Measurements from ENCODE around the gene UNKL. TPM values are rescaled to one million over a fixed set of nuclear protein-coding genes. Genes with fewer than 3 reads are reported as not detected.

The UNKL gene
- total and polyA plus RNA-seq, 10 donors = 6.6 to 80.0 (median 44.4) TPM

GRCh38 chr16:1337486-1337885 lies 77.0 kb downstream of the UNKL start:
- no peak for DNase-seq
- H3K4me1 ChIP-seq = peaks cover 19 to 64% (median 47%) of the 10 kb centered on the region in 6 donors
- intact Hi-C loops (cut with DNase I; ENCODE audit: low total_unique reads) = no loop called here
- H3K9me3 ChIP-seq = no peaks in the 10 kb centered on the region
- H3K27ac ChIP-seq = no peak overlapping the region
- TF ChIP-seq POLR2A (IDR thresholded peaks at IDR 0.05) = no peak
- TF ChIP-seq CTCF (IDR thresholded peaks at IDR 0.05 in 8 of 11, conservative IDR thresholded peaks at IDR 0.05 in 3 of 11) = no peak
- no peak for TF ChIP-seq POLR2AphosphoS5 (IDR thresholded peaks at IDR 0.05)
- no peak overlapping the region for H3K4me3 ChIP-seq
- 53 to 59% (median 57%) methylated on average over 9 of the region's 9 CpGs for WGBS, 5 donors
- no peaks in the 10 kb centered on the region for H3K36me3 ChIP-seq
- H3K27me3 ChIP-seq (replicated peaks in 1 of 7) = peaks cover 13 to 62% (median 35%) of the 10 kb centered on the region in 7 donors

GRCh38 chr16:1336619-1337018 lies 77.9 kb downstream of the UNKL start:
- Histone ChIP-seq H3K9me3 (no peaks in the 10 kb centered on the region), H3K27me3 (replicated peaks in 1 of 7) (peaks cover 13 to 70% (median 42%) of the 10 kb centered on the region in 7 donors), H3K36me3 (no peaks in the 10 kb centered on the region), H3K27ac (no peak overlapping the region), H3K4me3 (no peak overlapping the region), H3K4me1 (peaks cover 22 to 64% (median 47%) of the 10 kb centered on the region in 6 donors)
- DNase-seq = no peak
- WGBS, 5 donors = 59 to 82% (median 68%) methylated on average over 13 to 15 of the region's 15 CpGs
- TF ChIP-seq POLR2A (IDR thresholded peaks at IDR 0.05) = no peak
- TF ChIP-seq POLR2AphosphoS5 (IDR thresholded peaks at IDR 0.05) = no peak
- no peak for TF ChIP-seq CTCF (IDR thresholded peaks at IDR 0.05 in 8 of 11, conservative IDR thresholded peaks at IDR 0.05 in 3 of 11)
- intact Hi-C loops (cut with DNase I; ENCODE audit: low total_unique reads) = no loop called here

- peaks cover 13 to 76% (median 47%) of the 10 kb centered on the region in 7 donors for H3K27me3 ChIP-seq (replicated peaks in 1 of 7)
- H3K27ac ChIP-seq = no peak overlapping the region
- no peaks in the 10 kb centered on the region for H3K9me3 ChIP-seq
- TF ChIP-seq POLR2A (IDR thresholded peaks at IDR 0.05) (no peak), CTCF (IDR thresholded peaks at IDR 0.05 in 8 of 11, conservative IDR thresholded peaks at IDR 0.05 in 3 of 11) (no peak)
- no peak overlapping the region for H3K4me3 ChIP-seq
- WGBS, 5 donors = 10 to 21% (median 13%) methylated on average over 7 to 12 of the region's 12 CpGs
- intact Hi-C loops (cut with DNase I; ENCODE audit: low total_unique reads) = no loop called here
- peaks cover 27 to 64% (median 51%) of the 10 kb centered on the region in 6 donors for H3K4me1 ChIP-seq
- H3K36me3 ChIP-seq = no peaks in the 10 kb centered on the region
- no peak for DNase-seq
These were observed 78.5 kb downstream of the UNKL start for GRCh38 chr16:1335996-1336395.

DNA sequence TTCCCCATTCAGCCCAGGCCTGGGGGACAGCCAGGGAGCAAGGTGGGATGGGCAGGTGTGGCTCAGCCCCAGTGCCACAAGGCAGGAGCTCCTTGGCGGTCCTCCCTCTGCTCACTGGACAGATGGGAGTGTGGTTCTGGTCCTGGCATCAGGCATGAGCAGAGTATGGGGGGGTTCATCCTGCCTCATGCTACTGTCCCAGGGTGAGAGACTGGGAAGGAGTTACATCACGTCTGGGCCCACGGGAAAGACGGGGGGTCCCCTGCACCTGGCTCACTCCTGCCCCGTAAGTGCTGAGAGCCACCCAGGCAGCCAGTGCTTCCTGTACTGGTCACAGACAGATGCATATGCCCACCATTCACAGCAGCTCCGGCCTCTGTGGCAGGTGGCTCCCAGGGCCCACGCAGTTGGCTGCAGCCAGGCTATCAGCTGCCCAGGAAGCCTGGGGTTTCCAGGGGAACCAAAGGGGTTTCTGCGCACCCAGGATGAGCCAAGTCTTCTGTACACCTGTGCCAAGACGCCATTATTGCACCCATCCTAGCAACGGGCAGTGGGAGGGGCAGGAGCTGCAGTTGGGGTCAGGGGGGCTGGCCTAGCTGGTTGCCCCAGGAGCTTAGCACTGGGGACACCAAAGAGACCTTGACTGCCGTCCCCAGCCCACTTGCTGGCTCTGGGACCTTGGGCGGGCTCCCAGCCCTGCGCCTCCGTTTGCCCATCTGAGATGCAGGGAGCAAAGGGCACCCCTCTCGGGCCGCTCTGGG lies 79.1 kb downstream of the UNKL start:
- TF ChIP-seq CTCF (IDR thresholded peaks at IDR 0.05 in 8 of 11, conservative IDR thresholded peaks at IDR 0.05 in 3 of 11) (no peak), POLR2AphosphoS5 (IDR thresholded peaks at IDR 0.05) (no peak), POLR2A (IDR thresholded peaks at IDR 0.05) (no peak)
- WGBS, 5 donors = 39 to 53% (median 47%) methylated on average over 11 to 16 of the region's 16 CpGs
- intact Hi-C loops (cut with DNase I; ENCODE audit: low total_unique reads) = no loop called here

More for the DNA sequence above, 79.1 kb downstream of the UNKL start:
- Histone ChIP-seq H3K9me3 (peaks cover 0 to 4% (median 3%) of the 10 kb centered on the region in 8 donors), H3K36me3 (no peaks in the 10 kb centered on the region), H3K27me3 (replicated peaks in 1 of 7) (peaks cover 13 to 83% (median 47%) of the 10 kb centered on the region in 7 donors), H3K4me1 (peaks cover 27 to 68% (median 53%) of the 10 kb centered on the region in 6 donors), H3K27ac (no peak overlapping the region), H3K4me3 (no peak overlapping the region)
- no peak for DNase-seq
